Measurements from ENCODE around the gene SPARC. TPM values are rescaled to one million over a fixed set of nuclear protein-coding genes. Genes with fewer than 3 reads are reported as not detected.

The SPARC gene
- polyA plus RNA-seq, 1 of the 3 experiments (the other 2 are of a cell fraction) = 1,115 TPM

DNA sequence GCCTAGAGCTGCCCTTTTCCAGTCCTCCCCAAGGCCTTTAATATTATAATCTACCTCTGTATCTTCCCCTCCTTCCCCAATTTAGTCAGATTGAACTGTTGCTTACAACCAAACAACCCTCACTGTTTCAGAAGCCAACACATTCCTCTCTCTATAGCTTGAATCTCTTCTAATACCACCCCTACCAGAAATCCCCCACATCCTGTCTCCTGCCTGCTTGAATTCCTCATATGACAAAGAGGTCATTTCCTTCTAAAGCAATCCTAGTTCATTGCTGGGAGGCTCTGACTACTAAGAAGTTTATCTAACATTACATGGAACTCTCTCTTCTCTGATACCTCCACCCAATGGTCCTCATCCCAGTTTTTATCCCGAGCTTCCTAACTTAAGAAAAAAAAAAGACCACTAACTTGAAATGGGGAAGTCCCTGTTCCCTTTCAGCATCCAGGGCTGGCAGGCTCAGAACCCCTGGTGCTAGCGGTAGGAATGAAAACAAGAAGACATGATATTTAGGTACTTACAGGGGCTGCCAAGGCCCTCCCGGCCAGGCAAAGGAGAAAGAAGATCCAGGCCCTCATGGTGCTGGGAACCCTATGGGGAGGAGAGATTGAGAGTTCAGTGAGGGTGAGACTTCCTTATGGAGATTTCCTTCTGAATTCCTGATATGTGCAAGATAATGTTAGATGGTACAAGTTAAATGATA lies 11.0 kb downstream of the SPARC start (continued):
- TF ChIP-seq RXRA (IDR thresholded peaks at IDR 0.05; ENCODE audit: borderline replicate concordance, low read depth) = no peak

DNA sequence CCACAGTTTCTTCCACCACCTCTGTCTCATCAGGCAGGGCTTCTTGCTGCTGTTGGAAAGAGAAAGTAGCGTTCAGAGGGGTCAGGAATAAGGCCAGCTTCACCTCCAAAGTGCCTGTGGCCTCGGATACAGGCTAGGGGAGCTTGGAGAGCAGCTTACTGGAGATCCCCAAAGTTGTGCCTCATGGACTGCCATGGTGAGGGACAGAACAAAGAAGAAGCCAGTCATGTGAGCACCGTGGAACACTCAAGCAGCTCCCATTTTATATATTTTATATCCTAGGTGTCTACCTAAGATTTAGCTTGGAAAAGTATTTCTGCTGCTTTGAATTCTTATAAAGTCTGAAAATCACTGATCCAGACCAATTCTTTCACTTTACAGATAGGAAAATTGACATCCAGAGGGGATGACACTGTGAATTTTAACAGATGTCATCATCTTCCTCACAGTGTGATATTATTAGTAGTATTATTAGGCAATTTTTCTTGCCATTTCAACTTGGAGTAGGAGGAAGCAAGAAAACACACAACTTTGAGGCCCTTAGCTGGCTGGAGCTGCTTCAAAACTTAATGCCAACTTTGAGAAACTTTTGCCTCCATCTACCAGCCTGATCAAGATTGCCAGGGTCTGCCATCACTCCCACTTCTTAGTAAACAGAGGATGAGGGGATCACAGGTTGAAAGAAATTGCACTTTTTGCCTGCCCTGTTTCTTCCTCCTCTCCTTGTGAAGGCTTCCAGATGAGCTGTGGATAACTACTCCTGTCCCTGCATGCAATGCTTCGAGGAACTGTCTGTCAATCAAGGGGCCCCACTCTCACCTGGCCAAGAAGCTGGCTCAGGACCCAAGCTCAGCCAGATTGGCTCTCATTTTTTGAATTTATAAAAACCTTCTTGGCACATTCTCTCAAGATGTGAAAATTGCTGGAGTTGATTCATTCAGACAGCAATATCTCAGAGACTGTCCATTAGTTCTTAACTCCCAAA lies 11.8 kb downstream of the SPARC start:
- Histone ChIP-seq H3F3A (replicated peaks; ENCODE audit: insufficient read depth) (peaks cover 64% of the 10 kb centered on the region), H3K4me2 (0 out of 2 replicates have a peak overlapping the region, but pooled peaks have one; percentile 80), H2AFZ (ENCODE audit: low read depth) (no peak overlapping the region), H3K79me2 (ENCODE audit: insufficient read depth) (peaks cover 94% of the 10 kb centered on the region), H3K36me3 (replicated peaks in 1 of 2; ENCODE audit: control insufficient read depth in 1 of 2, insufficient read depth in 2 of 2, low read length in 1 of 2) (peaks cover 67 to 70% of the 10 kb centered on the region in 2 experiments), H4K20me1 (ENCODE audit: insufficient read depth) (peaks cover 80% of the 10 kb centered on the region), H3K27me3 (ENCODE audit: insufficient read depth) (no peaks in the 10 kb centered on the region), H3K9ac (peak overlapping the region; percentile 39; the same call in 1 of the 2 replicates), H3K4me3 (ENCODE audit: low read depth in 2 of 2, low read length in 1 of 2) (no peak overlapping the region), H3K9me3 (no peaks in the 10 kb centered on the region), H3K4me1 (ENCODE audit: control insufficient read depth in 1 of 2, insufficient read depth in 2 of 2, low read depth in 1 of 2, low read length in 1 of 2) (peaks cover 22 to 77% of the 10 kb centered on the region in 2 experiments), H3K9me2 (no peaks in the 10 kb centered on the region), H3K27ac (ENCODE audit: low read depth in 2 of 2, low read length in 1 of 2) (peak overlapping the region in 1 of 2 experiments; percentile 97; a peak in 3 of 4 replicates)
- CTCF ChIA-PET = interaction anchor here (1.2 to 18.7 kb wide), 7 partner anchors 10 to 65 kb away, joined by 4 to 247 read pairs (median 6); no protein-coding TSS in a partner anchor
- 79% methylated on average over 4 of the region's 4 CpGs for WGBS (ENCODE audit: low lambda C conversion rate)
- POLR2A ChIA-PET = interaction anchor here (1.6 kb wide), 1 partner anchor 9 kb away, joined by 3 read pairs; no protein-coding TSS in a partner anchor
- no peak for TF ChIP-seq SMC3 (IDR thresholded peaks at IDR 0.05; ENCODE audit: low read depth, low read length)
- TF ChIP-seq, protein P1, sequence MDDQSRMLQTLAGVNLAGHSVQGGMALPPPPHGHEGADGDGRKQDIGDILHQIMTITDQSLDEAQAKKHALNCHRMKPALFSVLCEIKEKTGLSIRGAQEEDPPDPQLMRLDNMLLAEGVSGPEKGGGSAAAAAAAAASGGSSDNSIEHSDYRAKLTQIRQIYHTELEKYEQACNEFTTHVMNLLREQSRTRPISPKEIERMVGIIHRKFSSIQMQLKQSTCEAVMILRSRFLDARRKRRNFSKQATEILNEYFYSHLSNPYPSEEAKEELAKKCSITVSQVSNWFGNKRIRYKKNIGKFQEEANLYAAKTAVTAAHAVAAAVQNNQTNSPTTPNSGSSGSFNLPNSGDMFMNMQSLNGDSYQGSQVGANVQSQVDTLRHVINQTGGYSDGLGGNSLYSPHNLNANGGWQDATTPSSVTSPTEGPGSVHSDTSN (IDR thresholded peaks at IDR 0.05) = peak; percentile 30; the same call in 1 of the 2 replicates
- DNase-seq = no peak

DNA sequence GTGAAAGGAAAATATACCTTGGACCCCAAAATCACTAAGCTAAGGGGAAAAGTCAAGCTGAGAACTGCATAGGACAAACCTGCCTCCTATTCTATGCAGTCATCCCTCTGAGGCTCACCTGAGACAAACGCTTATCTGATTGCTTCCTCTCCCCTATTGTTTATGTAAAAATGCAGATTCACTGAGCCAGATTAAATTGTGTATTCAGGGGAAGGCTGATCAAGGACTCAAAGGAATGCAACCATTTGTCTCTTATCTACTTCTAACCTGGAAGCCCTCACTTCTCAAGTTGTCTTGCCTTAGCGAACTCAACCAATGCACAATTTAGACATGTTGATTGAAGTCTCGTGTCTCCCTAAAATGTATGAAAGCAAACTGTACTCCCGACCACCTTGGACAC lies 13.3 kb downstream of the SPARC start:
- H3K9me3 ChIP-seq = no peaks in the 10 kb centered on the region
- H3K4me2 ChIP-seq = peak overlapping the region; percentile 3; the same call in 1 of the 2 replicates
- peaks cover 30 to 63% of the 10 kb centered on the region in 2 experiments for H3K4me1 ChIP-seq (ENCODE audit: control insufficient read depth in 1 of 2, insufficient read depth in 2 of 2, low read depth in 1 of 2, low read length in 1 of 2)
- H3F3A ChIP-seq (replicated peaks; ENCODE audit: insufficient read depth) = peaks cover 71% of the 10 kb centered on the region
- 96% methylated on average over 4 of the region's 4 CpGs for WGBS (ENCODE audit: low lambda C conversion rate)
- DNase-seq = no peak
- peaks cover 91% of the 10 kb centered on the region for H3K79me2 ChIP-seq (ENCODE audit: insufficient read depth)
- peaks cover 74 to 81% of the 10 kb centered on the region in 2 experiments for H3K36me3 ChIP-seq (replicated peaks in 1 of 2; ENCODE audit: control insufficient read depth in 1 of 2, insufficient read depth in 2 of 2, low read length in 1 of 2)
- no peak overlapping the region for H3K9ac ChIP-seq
- peak overlapping the region in 1 of 2 experiments; percentile 97; a peak in 2 of 4 replicates for H3K27ac ChIP-seq (ENCODE audit: low read depth in 2 of 2, low read length in 1 of 2)
- ChIA-PET POLR2A (no interaction called here), CTCF (interaction anchor here (0.7 to 18.7 kb wide), 7 partner anchors 9 to 66 kb away, joined by 3 to 247 read pairs (median 7); no protein-coding TSS in a partner anchor)
- H3K4me3 ChIP-seq (ENCODE audit: low read depth in 2 of 2, low read length in 1 of 2) = no peak overlapping the region
- H3K9me2 ChIP-seq = no peaks in the 10 kb centered on the region
- H4K20me1 ChIP-seq (ENCODE audit: insufficient read depth) = peaks cover 76% of the 10 kb centered on the region
- H3K27me3 ChIP-seq (ENCODE audit: insufficient read depth) = no peaks in the 10 kb centered on the region
- H2AFZ ChIP-seq (ENCODE audit: low read depth) = no peak overlapping the region
- TF ChIP-seq, protein P1 (IDR thresholded peaks at IDR 0.05) = no peak
- TF ChIP-seq GABPA (IDR thresholded peaks at IDR 0.05; ENCODE audit: low read depth) (no peak), NFIC (IDR thresholded peaks at IDR 0.05; ENCODE audit: borderline replicate concordance) (no peak), RFX5 (IDR thresholded peaks at IDR 0.05; ENCODE audit: low read length) (no peak), JUND (IDR thresholded peaks at IDR 0.05) (no peak), TCF12 (IDR thresholded peaks at IDR 0.05) (no peak)
- TF ChIP-seq, protein P2, sequence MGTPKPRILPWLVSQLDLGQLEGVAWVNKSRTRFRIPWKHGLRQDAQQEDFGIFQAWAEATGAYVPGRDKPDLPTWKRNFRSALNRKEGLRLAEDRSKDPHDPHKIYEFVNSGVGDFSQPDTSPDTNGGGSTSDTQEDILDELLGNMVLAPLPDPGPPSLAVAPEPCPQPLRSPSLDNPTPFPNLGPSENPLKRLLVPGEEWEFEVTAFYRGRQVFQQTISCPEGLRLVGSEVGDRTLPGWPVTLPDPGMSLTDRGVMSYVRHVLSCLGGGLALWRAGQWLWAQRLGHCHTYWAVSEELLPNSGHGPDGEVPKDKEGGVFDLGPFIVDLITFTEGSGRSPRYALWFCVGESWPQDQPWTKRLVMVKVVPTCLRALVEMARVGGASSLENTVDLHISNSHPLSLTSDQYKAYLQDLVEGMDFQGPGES (IDR thresholded peaks at IDR 0.05; ENCODE audit: low read depth, low read length) = no peak
- TF ChIP-seq, protein P3, sequence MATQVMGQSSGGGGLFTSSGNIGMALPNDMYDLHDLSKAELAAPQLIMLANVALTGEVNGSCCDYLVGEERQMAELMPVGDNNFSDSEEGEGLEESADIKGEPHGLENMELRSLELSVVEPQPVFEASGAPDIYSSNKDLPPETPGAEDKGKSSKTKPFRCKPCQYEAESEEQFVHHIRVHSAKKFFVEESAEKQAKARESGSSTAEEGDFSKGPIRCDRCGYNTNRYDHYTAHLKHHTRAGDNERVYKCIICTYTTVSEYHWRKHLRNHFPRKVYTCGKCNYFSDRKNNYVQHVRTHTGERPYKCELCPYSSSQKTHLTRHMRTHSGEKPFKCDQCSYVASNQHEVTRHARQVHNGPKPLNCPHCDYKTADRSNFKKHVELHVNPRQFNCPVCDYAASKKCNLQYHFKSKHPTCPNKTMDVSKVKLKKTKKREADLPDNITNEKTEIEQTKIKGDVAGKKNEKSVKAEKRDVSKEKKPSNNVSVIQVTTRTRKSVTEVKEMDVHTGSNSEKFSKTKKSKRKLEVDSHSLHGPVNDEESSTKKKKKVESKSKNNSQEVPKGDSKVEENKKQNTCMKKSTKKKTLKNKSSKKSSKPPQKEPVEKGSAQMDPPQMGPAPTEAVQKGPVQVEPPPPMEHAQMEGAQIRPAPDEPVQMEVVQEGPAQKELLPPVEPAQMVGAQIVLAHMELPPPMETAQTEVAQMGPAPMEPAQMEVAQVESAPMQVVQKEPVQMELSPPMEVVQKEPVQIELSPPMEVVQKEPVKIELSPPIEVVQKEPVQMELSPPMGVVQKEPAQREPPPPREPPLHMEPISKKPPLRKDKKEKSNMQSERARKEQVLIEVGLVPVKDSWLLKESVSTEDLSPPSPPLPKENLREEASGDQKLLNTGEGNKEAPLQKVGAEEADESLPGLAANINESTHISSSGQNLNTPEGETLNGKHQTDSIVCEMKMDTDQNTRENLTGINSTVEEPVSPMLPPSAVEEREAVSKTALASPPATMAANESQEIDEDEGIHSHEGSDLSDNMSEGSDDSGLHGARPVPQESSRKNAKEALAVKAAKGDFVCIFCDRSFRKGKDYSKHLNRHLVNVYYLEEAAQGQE (IDR thresholded peaks at IDR 0.05; ENCODE audit: low read depth, low read length) = no peak
- TF ChIP-seq, protein P4, sequence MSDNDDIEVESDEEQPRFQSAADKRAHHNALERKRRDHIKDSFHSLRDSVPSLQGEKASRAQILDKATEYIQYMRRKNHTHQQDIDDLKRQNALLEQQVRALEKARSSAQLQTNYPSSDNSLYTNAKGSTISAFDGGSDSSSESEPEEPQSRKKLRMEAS (IDR thresholded peaks at IDR 0.05; ENCODE audit: low read depth) = no peak
